ENCODE measurements around the gene DIAPH3.
"Not testable (repeated sequence)": the region's sequence is repeated elsewhere in the genome, so short reads cannot be mapped to it uniquely, and the experiment has no call there.

DNA sequence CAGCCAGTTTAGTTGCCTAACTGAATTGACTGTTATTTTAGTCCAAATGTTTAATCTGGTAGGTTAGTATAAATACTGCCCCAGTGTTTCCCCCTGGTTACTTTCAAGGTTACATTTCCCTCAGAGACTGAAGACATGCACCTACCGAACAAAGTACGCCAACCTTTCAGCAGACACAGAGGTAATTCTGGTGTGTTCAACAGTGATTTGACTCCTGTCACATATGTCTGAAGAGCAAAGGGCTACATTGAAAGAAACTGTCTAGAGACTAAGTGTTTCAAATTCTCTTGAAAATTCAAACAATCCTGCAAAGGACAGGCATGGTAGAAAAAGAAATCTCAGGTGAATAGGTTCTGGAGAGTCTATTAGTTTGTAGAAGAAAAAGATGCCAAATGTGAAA is 32.2 kb upstream of the DIAPH3 start:
- TF ChIP-seq, protein P1, sequence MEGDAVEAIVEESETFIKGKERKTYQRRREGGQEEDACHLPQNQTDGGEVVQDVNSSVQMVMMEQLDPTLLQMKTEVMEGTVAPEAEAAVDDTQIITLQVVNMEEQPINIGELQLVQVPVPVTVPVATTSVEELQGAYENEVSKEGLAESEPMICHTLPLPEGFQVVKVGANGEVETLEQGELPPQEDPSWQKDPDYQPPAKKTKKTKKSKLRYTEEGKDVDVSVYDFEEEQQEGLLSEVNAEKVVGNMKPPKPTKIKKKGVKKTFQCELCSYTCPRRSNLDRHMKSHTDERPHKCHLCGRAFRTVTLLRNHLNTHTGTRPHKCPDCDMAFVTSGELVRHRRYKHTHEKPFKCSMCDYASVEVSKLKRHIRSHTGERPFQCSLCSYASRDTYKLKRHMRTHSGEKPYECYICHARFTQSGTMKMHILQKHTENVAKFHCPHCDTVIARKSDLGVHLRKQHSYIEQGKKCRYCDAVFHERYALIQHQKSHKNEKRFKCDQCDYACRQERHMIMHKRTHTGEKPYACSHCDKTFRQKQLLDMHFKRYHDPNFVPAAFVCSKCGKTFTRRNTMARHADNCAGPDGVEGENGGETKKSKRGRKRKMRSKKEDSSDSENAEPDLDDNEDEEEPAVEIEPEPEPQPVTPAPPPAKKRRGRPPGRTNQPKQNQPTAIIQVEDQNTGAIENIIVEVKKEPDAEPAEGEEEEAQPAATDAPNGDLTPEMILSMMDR (conservative IDR thresholded peaks at IDR 0.05), result not testable (repeated sequence)
- not testable (repeated sequence) for TF ChIP-seq ZFX (IDR thresholded peaks at IDR 0.05)

Data from C4-2B (cell line).